CD4-positive, alpha-beta T cell (primary cell): ENCODE measurements around the gene REPIN1. TPM values are rescaled to one million over a fixed set of nuclear protein-coding genes. Genes with fewer than 3 reads are reported as not detected.

Experiments
- ATAC-seq: fragments of 200-7000 bp; cut with Tn5 transposase; one replicate; pipeline ENCODE4 v1.10.0; 2022; ENCODE audit warnings: mild to moderate bottlenecking; ENCODE audit not compliant: poor library complexity
- CTCF ChIA-PET: fragments of 350-600 bp; sonication (Branson Sonifier 250); formaldehyde crosslinking; loops from one replicate; lab custom pipeline; 2021; ENCODE audit warnings: antibody characterized with exemption, inconsistent platforms; lab: Charles Lee
- POLR2A ChIA-PET: fragments of 350-600 bp; sonication (Branson Sonifier 250); formaldehyde crosslinking; loops from one replicate; lab custom pipeline; 2021; ENCODE audit warnings: antibody characterized with exemption, inconsistent platforms; lab: Charles Lee
- DNase-seq, 14 experiments: peaks; one replicate each; pipeline ENCODE4 v3.0.0-alpha.2; 2013 to 2020; ENCODE audit warnings: mixed read lengths in 2 of 14
- H3K27ac ChIP-seq, 2 donors: one replicate each; pipeline versions ENCODE4 v1.5.1 to v1.7.0; 2013; ENCODE audit warnings: low read length in 2 of 2, low read depth in 1 of 2, mild to moderate bottlenecking in 1 of 2
- H3K27me3 ChIP-seq, 2 experiments: 1 replicate in 1 of 2; 2 replicates in 1 of 2; pipeline versions ENCODE4 v1.6.1 to v1.7.0; 2013; ENCODE audit warnings: low read length in 2 of 2, control low read depth in 1 of 2, mild to moderate bottlenecking in 1 of 2, moderate library complexity in 1 of 2; ENCODE audit not compliant: insufficient read depth in 2 of 2, control insufficient read depth in 1 of 2
- H3K36me3 ChIP-seq: one replicate; pipeline ENCODE4 v1.6.1; 2013; ENCODE audit warnings: low read length, control low read depth; ENCODE audit not compliant: insufficient read depth
- H3K4me1 ChIP-seq: one replicate; pipeline ENCODE4 v1.6.1; 2013; ENCODE audit warnings: low read length, control low read depth; ENCODE audit not compliant: insufficient read depth
- H3K4me3 ChIP-seq: one replicate; pipeline ENCODE4 v1.5.1; 2013; ENCODE audit warnings: mild to moderate bottlenecking, low read length, moderate library complexity
- H3K9me3 ChIP-seq, 2 experiments: 1 replicate in 1 of 2; 2 replicates in 1 of 2; pipeline versions ENCODE4 v1.6.1 to v1.7.0; 2013; ENCODE audit warnings: low read length in 2 of 2, mild to moderate bottlenecking in 2 of 2, control low read depth in 1 of 2, moderate library complexity in 1 of 2; ENCODE audit not compliant: control insufficient read depth in 1 of 2, insufficient read depth in 1 of 2
- H3K27ac Mint-ChIP-seq: one replicate; pipeline ENCODE4 v1.8.0; 2020; ENCODE audit warnings: mixed read lengths
- H3K27me3 Mint-ChIP-seq: one replicate; pipeline ENCODE4 v1.8.0; 2021; ENCODE audit warnings: mixed read lengths
- H3K36me3 Mint-ChIP-seq: one replicate; pipeline ENCODE4 v1.8.0; 2021; ENCODE audit warnings: low read depth, mixed read lengths
- H3K4me1 Mint-ChIP-seq: one replicate; pipeline ENCODE4 v1.8.0; 2021; ENCODE audit warnings: low read depth, mixed read lengths
- H3K4me3 Mint-ChIP-seq: one replicate; pipeline ENCODE4 v1.8.0; 2020; ENCODE audit warnings: mild to moderate bottlenecking, mixed read lengths
- H3K9me3 Mint-ChIP-seq: one replicate; pipeline ENCODE4 v1.8.0; 2020; ENCODE audit warnings: mixed read lengths
- CTCF ChIP-seq: fragments of 200-600 bp; IDR thresholded peaks from one replicate; pipeline ENCODE4 v1.8.0; 2022; ENCODE audit warnings: antibody characterized with exemption, mild to moderate bottlenecking
- intact Hi-C, 2 experiments: fragments of 100-400 bp; cut with DNase I in 1 of 2; cut with micrococcal nuclease in 1 of 2; formaldehyde crosslinking; loops; one replicate each; pipeline versions ENCODE4 v1.15.1 to v1.9.0; 2023 to 2025; cut with DNase I, micrococcal nuclease
- total RNA-seq, 174 experiments: library from RNA in 2 of 174; stranded (reverse) in 2 of 174; gene quantifications; one replicate each; pipeline ENCODE4 v1.2.3 and lab custom pipeline; 2021 to 2026

The REPIN1 gene
- total RNA-seq, 2 experiments from 2014 or later: 58.2 to 59.8 TPM

GRCh38 chr7:150361402-150361801 lies 7.2 kb upstream of the REPIN1 start:
- no peaks in the 10 kb centered on the region for H3K27me3 ChIP-seq
- H3K4me1 Mint-ChIP-seq: peaks cover 67% of the 10 kb centered on the region
- no peak overlapping the region for H3K27ac ChIP-seq
- ATAC-seq (no peak), DNase-seq (no peak)
- H3K36me3 ChIP-seq: no peaks in the 10 kb centered on the region
- no peak overlapping the region for H3K27ac Mint-ChIP-seq
- H3K9me3 ChIP-seq: no peaks in the 10 kb centered on the region
- H3K27me3 Mint-ChIP-seq: no peaks in the 10 kb centered on the region
- no peaks in the 10 kb centered on the region for H3K9me3 Mint-ChIP-seq
- H3K4me1 ChIP-seq: peaks cover 42% of the 10 kb centered on the region
- no peak overlapping the region for H3K4me3 ChIP-seq
- CTCF ChIA-PET: no interaction called here
- no peak overlapping the region for H3K4me3 Mint-ChIP-seq
- intact Hi-C loops: loop anchor here in 1 of 2 experiments (10.0 kb wide), 1 partner anchor 647 kb away; a partner anchor contains a TSS
- POLR2A ChIA-PET: interaction anchor here (1.3 kb wide), 1 partner anchor 9 kb away, joined by 4 read pairs; no protein-coding TSS in a partner anchor
- no peaks in the 10 kb centered on the region for H3K36me3 Mint-ChIP-seq
- TF ChIP-seq CTCF: no peak

GRCh38 chr7:150361807-150362621 lies 6.6 kb upstream of the REPIN1 start:
- H3K4me3 Mint-ChIP-seq: no peak overlapping the region
- ChIA-PET POLR2A (interaction anchor here (1.3 kb wide), 1 partner anchor 8 kb away, joined by 4 read pairs; no protein-coding TSS in a partner anchor), CTCF (no interaction called here)
- no peaks in the 10 kb centered on the region for H3K36me3 Mint-ChIP-seq
- Histone ChIP-seq H3K9me3 (no peaks in the 10 kb centered on the region), H3K36me3 (no peaks in the 10 kb centered on the region), H3K4me1 (peaks cover 43% of the 10 kb centered on the region), H3K27ac (no peak overlapping the region), H3K27me3 (no peaks in the 10 kb centered on the region), H3K4me3 (no peak overlapping the region)
- no peaks in the 10 kb centered on the region for H3K27me3 Mint-ChIP-seq
- ATAC-seq (no peak), DNase-seq (no peak)
- intact Hi-C loops: loop anchor here in 1 of 2 experiments (10.0 kb wide), 1 partner anchor 647 kb away; a partner anchor contains a TSS
- peaks cover 64% of the 10 kb centered on the region for H3K4me1 Mint-ChIP-seq
- no peak for TF ChIP-seq CTCF
- H3K27ac Mint-ChIP-seq: no peak overlapping the region
- no peaks in the 10 kb centered on the region for H3K9me3 Mint-ChIP-seq

- Histone ChIP-seq H3K4me3 (no peak overlapping the region), H3K27me3 (no peaks in the 10 kb centered on the region), H3K9me3 (no peaks in the 10 kb centered on the region), H3K36me3 (no peaks in the 10 kb centered on the region), H3K4me1 (peaks cover 35% of the 10 kb centered on the region), H3K27ac (no peak overlapping the region)
- H3K9me3 Mint-ChIP-seq: no peaks in the 10 kb centered on the region
- peaks cover 4% of the 10 kb centered on the region for H3K36me3 Mint-ChIP-seq
- no peak overlapping the region for H3K4me3 Mint-ChIP-seq
- intact Hi-C loops: loop anchor here in 1 of 2 experiments (10.0 kb wide), 1 partner anchor 649 kb away; a partner anchor contains a TSS
- H3K27ac Mint-ChIP-seq: no peak overlapping the region
- TF ChIP-seq CTCF: no peak
- H3K27me3 Mint-ChIP-seq: no peaks in the 10 kb centered on the region
- peaks cover 61% of the 10 kb centered on the region for H3K4me1 Mint-ChIP-seq
- ATAC-seq (no peak), DNase-seq (no peak)
- CTCF ChIA-PET: no interaction called here
- POLR2A ChIA-PET: no interaction called here
Measured at GRCh38 chr7:150363370-150363769, 5.3 kb upstream of the REPIN1 start.
